ENCODE data around the gene ELP4. TPM values are rescaled to one million over a fixed set of nuclear protein-coding genes. Genes with fewer than 3 reads are reported as not detected.

ELP4 gene
- total and polyA plus RNA-seq, 2 experiments from 2014 or later, result 12.3 to 25.1 TPM

GRCh38 chr11:31649129-31649966 is 139.8 kb downstream of the ELP4 start:
- no peak for DNase-seq (ENCODE audit: low spot score)
- Histone ChIP-seq H3K27me3 (no peaks in the 10 kb centered on the region), H3K79me2 (no peaks in the 10 kb centered on the region), H4K20me1 (ENCODE audit: insufficient read depth, poor library complexity, severe bottlenecking) (no peaks in the 10 kb centered on the region), H3K4me1 (ENCODE audit: insufficient read depth) (no peaks in the 10 kb centered on the region), H3K9me3 (ENCODE audit: low read depth) (no peaks in the 10 kb centered on the region), H3K4me2 (no peak overlapping the region), H3K27ac (no peak overlapping the region), H3K9me2 (replicated peaks; ENCODE audit: insufficient read depth) (no peaks in the 10 kb centered on the region), H2AFZ (no peak overlapping the region), H3K36me3 (replicated peaks; ENCODE audit: insufficient read depth, low read depth) (no peaks in the 10 kb centered on the region), H3K4me3 (no peak overlapping the region)
- TF ChIP-seq EZH2 (IDR thresholded peaks at IDR 0.05; ENCODE audit: borderline replicate concordance), result no peak
- TF ChIP-seq, protein P1, sequence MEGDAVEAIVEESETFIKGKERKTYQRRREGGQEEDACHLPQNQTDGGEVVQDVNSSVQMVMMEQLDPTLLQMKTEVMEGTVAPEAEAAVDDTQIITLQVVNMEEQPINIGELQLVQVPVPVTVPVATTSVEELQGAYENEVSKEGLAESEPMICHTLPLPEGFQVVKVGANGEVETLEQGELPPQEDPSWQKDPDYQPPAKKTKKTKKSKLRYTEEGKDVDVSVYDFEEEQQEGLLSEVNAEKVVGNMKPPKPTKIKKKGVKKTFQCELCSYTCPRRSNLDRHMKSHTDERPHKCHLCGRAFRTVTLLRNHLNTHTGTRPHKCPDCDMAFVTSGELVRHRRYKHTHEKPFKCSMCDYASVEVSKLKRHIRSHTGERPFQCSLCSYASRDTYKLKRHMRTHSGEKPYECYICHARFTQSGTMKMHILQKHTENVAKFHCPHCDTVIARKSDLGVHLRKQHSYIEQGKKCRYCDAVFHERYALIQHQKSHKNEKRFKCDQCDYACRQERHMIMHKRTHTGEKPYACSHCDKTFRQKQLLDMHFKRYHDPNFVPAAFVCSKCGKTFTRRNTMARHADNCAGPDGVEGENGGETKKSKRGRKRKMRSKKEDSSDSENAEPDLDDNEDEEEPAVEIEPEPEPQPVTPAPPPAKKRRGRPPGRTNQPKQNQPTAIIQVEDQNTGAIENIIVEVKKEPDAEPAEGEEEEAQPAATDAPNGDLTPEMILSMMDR (IDR thresholded peaks at IDR 0.05; ENCODE audit: poor library complexity), result no peak
- no peak for TF ChIP-seq EZH2phosphoT487 (IDR thresholded peaks at IDR 0.05; ENCODE audit: low read depth, severe bottlenecking, unreplicated experiment)
- 78% methylated on average over 6 of the region's 6 CpGs for WGBS (ENCODE audit: low lambda C conversion rate, missing lambda C conversion rate)

DNA sequence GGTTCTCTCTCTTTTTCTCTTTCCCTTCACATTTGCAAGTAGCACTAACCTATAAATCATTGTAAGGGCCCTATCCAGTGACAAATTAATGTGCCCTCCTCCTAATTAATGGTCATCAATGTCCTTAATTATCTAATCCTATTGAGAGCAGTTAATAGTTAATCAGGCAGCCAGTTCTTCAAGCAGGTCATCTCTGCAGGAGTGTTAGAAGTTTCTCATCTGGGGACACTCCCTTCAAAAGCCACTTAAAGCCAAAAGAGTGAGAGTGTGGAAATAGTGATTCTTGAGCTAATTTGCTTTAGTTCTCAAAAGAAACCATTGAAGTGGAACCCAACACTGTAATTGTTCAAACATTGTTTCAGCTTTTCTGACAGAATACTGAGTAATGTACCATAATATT is 141.6 kb downstream of the ELP4 start:
- Histone ChIP-seq H2AFZ (no peak overlapping the region), H3K27ac (no peak overlapping the region), H3K36me3 (replicated peaks; ENCODE audit: insufficient read depth, low read depth) (no peaks in the 10 kb centered on the region), H3K4me3 (no peak overlapping the region), H3K79me2 (no peaks in the 10 kb centered on the region), H3K27me3 (no peaks in the 10 kb centered on the region), H3K4me2 (no peak overlapping the region), H3K9me3 (ENCODE audit: low read depth) (no peaks in the 10 kb centered on the region), H4K20me1 (ENCODE audit: insufficient read depth, poor library complexity, severe bottlenecking) (no peaks in the 10 kb centered on the region), H3K9me2 (replicated peaks; ENCODE audit: insufficient read depth) (no peaks in the 10 kb centered on the region), H3K4me1 (ENCODE audit: insufficient read depth) (no peaks in the 10 kb centered on the region)
- TF ChIP-seq EZH2phosphoT487 (IDR thresholded peaks at IDR 0.05; ENCODE audit: low read depth, severe bottlenecking, unreplicated experiment) (no peak), EZH2 (IDR thresholded peaks at IDR 0.05; ENCODE audit: borderline replicate concordance) (no peak)
- TF ChIP-seq, protein P1 (IDR thresholded peaks at IDR 0.05; ENCODE audit: poor library complexity), result no peak
- no peak for DNase-seq (ENCODE audit: low spot score)

- H4K20me1 ChIP-seq (ENCODE audit: insufficient read depth, poor library complexity, severe bottlenecking), result no peaks in the 10 kb centered on the region
- no peak overlapping the region for H3K4me2 ChIP-seq
- no peaks in the 10 kb centered on the region for H3K9me3 ChIP-seq (ENCODE audit: low read depth)
- H3K9me2 ChIP-seq (replicated peaks; ENCODE audit: insufficient read depth), result no peaks in the 10 kb centered on the region
- no peak for TF ChIP-seq EZH2 (IDR thresholded peaks at IDR 0.05; ENCODE audit: borderline replicate concordance)
- TF ChIP-seq EZH2phosphoT487 (IDR thresholded peaks at IDR 0.05; ENCODE audit: low read depth, severe bottlenecking, unreplicated experiment), result no peak
- TF ChIP-seq, protein P1 (IDR thresholded peaks at IDR 0.05; ENCODE audit: poor library complexity), result no peak
- no peak overlapping the region for H3K4me3 ChIP-seq
- DNase-seq (ENCODE audit: low spot score), result no peak
- H2AFZ ChIP-seq, result no peak overlapping the region
- 95% methylated on average over 2 of the region's 2 CpGs for WGBS (ENCODE audit: low lambda C conversion rate, missing lambda C conversion rate)
- H3K4me1 ChIP-seq (ENCODE audit: insufficient read depth), result no peaks in the 10 kb centered on the region
- H3K36me3 ChIP-seq (replicated peaks; ENCODE audit: insufficient read depth, low read depth), result no peaks in the 10 kb centered on the region
- H3K27me3 ChIP-seq, result no peaks in the 10 kb centered on the region
- no peak overlapping the region for H3K27ac ChIP-seq
- no peaks in the 10 kb centered on the region for H3K79me2 ChIP-seq
Observed at GRCh38 chr11:31651822-31652221, 142.3 kb downstream of the ELP4 start.
